T47D (cell line): ENCODE data around the gene PIP5K1C.

Source experiments
- DNase-seq, 2 experiments: peaks; one replicate each; pipeline versions ENCODE4 v3.0.0 to v3.0.0-alpha.2; 2011 to 2012; ENCODE audit warnings: low read depth in 1 of 2, low spot score in 1 of 2
- JUND ChIP-seq: IDR thresholded peaks from 2 replicates; pipeline ENCODE4 v1.6.1; 2012; ENCODE audit warnings: low read depth
- in situ Hi-C: cut with HindIII; loops from 2 replicates; pipeline ENCODE4 v1.10.0; 2016; ENCODE audit warnings: low sequenced_read_pairs, low pct_unique_long_range_greater_than_20kb

The PIP5K1C gene

DNA sequence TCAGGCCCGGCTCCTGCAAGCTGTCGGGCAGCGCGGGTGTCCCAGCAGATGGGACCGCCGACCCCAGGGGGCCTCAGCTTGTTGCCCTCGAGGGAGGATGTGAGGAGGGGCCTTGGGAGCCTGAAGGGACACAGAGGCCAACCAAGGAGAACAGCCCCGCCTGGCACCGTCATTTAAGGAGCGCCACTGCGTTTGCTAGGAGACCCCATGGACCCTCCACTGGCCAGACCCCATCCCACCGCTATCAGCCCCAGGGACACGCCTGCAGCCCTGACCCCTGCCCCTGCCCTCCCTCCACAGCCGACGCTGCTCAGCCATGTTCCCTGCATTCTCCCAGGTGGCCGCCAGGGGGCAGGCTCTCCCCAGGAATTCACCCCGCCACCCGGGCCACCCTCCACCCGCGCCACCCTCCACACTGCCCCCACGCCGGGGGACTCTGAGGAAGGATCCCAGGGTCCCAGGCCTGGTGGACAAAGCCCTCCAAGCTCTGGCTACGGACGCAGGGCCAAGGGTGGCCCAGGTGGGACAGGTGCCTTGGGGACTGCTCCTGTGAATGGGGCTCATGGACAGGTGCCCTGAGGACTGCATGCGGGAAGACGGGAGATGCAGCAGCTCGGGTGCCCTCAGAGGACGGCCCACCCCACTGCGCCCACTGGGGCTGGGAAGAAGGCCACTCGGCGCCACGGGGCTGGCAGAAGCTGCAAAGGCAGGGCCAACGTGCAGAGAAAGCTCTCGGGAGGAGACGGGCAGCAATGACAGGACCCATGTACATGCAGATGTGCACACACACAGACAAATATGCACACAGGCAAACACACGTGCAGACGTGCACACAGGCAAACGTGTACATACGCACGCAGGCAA, 34.4 kb downstream of the PIP5K1C start:
- peak; percentile 23 to 80 for DNase-seq
- in situ Hi-C loops, result no loop called here
- TF ChIP-seq JUND, result no peak

DNA sequence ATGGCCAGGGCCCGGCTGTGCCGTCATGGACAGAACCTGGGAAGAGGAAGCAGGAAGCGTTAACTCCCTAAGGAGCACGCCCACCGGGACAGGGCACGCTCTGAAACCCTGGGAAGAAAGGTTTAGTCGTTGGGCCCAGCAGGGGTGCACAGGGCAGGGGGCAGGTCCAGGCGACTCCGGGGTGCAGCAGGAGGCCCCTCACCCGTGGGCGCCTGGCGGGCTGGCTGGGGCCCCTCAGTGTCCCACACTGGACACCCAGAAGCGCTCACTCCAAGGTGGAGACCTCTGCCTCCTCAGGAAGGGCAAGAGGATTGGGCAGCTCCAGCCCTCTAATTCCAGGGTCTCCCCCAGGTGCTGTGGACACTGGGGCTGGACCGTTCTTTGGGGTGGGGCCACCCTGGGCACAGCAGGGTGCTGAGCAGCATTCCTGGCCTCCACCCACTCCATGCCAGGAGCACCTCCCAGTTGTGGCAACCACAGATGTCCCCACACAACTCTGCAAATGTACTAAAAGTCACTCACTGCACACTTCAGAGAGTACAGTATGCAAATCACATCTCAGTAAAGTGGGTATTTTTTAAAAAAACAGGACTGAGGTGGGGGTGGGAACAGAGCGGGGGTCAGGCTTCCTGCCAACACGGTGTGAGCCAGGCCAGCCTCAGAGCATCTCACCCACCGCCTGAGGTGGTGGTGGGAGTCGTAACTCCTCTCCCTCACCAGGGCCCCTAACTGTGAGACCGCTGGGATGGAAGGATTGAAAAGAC, 35.2 kb downstream of the PIP5K1C start:
- in situ Hi-C loops, result no loop called here
- no peak for TF ChIP-seq JUND
- no peak for DNase-seq

DNA sequence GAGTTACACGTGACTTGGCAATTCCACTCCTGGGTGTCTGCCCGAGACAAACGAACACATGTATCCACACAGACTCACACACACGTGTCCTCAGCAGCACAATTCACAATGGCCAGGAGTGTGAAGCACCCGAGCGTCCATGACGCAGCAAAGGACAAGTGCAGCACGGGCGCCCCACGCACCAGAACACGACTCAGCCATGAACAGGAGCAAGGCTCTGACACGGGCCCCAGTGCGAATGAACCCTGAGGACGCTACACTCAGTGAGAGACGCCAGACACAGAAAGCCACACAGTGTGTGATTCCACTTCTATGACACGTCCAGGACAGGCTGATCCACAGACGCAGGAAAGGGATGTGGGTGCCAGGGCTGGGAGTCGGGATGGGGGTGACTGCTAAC, 36.4 kb downstream of the PIP5K1C start:
- DNase-seq, result no peak
- TF ChIP-seq JUND, result no peak
- in situ Hi-C loops, result no loop called here

DNA sequence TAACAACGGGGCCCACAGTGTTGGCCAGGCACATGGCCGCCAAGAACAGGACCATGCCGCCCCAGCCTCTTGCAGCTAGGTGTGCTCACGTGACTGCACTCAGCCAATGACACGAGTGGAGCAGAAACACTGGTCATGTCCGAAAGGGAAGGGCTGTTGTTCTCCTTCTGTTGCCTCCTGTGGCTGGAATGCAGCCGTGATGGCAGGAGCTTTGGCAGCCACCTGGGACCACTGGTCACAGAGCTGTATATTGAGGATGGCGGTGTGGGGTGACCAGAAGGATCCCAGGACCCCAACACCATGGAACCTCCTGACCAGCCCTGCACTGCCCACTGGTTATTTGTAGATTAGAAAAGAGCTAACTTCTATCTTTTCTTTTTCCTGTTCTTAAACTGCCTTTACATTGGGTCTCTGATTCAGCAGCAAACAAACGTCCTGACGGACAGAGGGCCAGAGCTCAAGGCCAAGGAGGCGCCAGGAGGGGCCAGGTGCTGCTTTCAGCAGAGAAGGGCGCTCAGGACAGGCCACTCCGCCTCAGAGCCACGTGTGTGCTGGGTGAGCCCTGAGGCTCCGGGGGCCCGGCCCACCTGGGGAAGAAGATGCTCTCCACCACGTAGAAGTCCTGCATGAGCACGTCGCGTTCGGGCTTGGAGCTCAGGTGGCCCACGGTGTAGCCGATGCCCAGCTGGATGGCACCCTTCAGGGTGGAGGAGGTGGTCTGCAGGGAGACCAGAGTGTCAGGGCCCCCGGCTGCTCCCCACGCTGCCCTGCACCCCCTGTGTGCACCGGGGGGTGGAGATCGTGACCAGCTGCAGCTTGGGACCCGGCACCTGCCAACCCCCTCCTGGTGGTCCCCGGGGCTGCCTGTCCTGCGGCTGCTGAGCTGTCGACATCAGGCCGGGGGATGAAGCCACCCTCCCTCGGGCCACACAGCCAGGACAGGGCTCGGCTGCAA, 38.7 kb downstream of the PIP5K1C start:
- no peak for DNase-seq
- no peak for TF ChIP-seq JUND
- in situ Hi-C loops, result no loop called here

DNA sequence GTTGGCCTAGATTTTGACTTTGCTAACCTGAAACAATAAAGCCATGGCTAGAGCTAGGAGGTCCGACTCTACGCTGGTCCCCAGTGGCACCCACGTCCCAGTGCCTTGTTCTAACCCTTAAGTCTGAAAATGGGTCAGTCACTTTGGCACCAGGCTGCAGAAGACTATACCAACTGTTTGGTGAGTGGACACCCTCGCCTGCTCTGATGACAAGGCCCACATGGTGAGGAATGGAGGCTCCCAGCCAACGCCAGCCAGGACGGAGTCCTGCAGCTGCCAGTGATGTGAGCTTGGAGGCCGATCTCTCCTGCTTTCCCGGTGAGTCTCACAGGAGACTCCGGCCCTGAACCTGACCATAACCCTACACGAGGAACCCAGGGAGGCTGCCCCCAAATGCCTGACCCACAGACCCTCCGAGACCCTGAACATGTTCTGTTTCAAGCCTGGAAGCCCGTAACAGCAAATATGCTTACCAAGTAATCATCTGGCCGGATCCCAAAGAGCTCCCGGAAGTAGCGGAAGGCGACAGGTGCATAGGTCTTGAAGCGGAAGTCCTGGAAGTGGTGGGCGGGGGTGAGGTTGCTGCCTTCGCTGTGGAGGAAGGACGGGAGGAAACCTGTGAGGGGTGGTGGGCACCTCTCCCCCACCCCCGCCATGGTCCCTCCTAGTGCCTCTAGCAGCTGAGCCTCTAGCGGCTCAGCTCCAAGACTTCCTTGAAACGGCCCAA, 39.6 kb downstream of the PIP5K1C start:
- no peak for TF ChIP-seq JUND
- in situ Hi-C loops, result no loop called here

DNA sequence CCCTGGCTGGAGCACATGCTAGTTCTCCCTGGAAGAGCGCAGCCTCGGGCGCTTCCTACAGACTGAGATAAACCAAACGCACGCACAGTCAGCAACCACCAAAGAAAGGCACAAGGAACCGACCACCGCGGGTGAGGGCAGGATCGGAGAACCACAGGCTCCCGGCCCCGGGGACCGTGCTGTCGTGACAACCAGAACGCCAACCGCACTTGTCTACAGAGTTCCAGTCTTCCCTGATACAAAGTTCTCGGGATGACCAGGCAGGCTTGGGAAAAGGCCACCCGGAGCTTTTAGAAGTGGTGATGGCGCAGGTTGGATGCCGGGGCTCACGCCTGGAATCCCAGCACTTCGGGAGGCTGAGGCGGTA, 40.5 kb downstream of the PIP5K1C start:
- DNase-seq, result no peak
- in situ Hi-C loops, result no loop called here
- TF ChIP-seq JUND, result no peak

More for the DNA sequence above, 39.6 kb downstream of the PIP5K1C start:
- no peak for DNase-seq

DNA sequence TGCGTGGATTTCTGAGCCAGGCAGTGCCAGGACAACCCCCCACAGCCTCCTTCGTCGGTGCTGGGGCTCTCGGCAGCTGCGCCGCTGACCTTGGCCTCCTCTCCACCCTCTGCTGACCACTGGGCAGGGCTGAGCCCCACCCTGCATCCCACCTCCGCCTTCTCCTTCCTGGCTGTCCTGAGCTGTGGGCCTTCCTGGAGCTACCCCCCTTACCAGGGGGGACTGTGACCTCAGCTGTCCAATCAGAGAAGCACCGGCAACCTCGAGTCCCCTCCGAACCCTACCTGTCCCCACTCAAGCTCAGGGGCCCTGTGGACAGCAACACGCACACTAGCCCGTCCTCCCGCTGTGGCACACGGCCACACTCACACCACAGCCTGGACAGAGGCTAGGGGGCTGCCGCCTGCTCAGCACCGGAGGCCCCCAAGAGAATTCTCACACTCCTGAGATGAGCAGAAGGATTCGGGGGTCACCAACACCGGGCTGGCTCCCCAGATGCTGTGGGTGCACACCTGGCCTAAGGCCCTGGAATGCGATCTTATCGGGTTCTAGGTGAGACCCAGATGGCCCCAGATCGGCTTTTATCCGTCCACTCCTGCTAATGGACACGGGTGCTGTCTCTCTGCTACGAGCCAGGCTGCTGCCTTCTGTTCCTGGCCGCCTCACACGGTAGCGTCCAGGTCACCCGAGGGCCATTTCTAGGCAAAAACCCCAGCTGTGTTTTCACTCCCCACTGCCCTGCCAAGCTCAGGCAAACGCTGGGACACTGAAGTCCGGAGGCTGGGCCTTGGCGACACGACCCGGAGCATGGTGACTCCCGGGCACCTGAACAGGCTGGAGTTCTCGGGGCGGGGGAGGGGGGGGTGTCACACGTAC, 41.2 kb downstream of the PIP5K1C start:
- no peak for TF ChIP-seq JUND
- in situ Hi-C loops, result no loop called here
- DNase-seq, result no peak

DNA sequence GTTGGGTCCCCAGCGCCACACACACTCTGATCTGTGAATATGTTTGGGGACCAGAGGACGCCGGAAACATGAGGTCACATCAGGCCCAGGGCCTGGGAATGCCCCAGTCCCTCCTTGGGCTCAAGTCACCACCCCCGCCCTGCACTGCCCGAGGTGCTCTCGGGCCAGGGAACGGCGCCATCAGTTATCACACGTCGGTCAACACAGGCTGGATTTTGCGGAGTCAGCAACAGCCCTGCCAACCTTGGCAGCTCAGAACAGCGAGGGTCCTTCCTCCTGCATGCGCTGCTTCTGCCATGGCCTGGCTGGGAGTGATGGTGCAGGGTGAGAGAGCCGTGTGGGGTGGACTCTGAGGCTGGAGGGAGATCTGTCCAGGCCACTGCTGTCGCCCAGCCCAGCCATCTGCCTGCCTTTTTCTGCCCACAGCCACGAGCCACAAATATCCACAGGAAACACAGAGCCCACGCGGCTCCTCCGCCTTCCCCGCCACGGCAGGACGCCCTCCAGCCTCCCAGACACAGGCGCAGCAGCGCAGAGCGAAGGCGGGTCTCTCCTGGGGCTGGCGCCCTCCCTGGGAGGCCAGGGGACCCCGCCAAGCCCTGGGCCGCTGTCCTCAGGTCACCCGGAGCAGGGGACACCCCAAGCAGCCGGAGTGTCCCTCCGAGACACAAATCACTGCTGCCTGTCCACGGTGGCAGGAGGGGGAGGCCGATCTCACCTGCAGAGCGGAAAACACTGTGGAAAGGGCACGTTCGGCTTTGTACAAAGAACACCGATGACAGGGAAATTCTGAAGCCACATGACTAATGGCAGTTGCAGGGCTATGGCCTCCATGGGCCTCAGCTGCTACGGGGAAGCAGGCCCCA, 42.0 kb downstream of the PIP5K1C start:
- no peak for TF ChIP-seq JUND
- DNase-seq, result no peak
- in situ Hi-C loops, result no loop called here

DNA sequence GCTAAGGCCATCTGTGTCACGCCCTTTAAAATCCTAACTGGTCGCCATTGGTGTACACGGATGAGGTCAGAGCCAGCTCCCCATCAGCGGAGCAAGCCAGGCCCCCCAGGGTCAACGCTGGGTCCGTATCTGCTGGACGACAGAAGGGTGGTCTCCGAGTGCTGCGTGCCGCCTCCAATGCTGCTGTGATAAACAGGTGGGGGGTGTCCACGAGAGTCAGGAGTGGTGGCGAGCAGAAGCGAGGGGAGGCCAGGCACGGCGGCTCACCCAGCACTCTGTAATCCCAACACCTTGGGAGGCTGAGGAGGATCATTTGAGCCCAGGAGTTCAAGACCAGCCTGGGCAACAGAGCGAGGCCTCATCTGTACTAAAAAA, 42.9 kb downstream of the PIP5K1C start:
- in situ Hi-C loops, result no loop called here
- TF ChIP-seq JUND, result no peak
- DNase-seq, result no peak

DNA sequence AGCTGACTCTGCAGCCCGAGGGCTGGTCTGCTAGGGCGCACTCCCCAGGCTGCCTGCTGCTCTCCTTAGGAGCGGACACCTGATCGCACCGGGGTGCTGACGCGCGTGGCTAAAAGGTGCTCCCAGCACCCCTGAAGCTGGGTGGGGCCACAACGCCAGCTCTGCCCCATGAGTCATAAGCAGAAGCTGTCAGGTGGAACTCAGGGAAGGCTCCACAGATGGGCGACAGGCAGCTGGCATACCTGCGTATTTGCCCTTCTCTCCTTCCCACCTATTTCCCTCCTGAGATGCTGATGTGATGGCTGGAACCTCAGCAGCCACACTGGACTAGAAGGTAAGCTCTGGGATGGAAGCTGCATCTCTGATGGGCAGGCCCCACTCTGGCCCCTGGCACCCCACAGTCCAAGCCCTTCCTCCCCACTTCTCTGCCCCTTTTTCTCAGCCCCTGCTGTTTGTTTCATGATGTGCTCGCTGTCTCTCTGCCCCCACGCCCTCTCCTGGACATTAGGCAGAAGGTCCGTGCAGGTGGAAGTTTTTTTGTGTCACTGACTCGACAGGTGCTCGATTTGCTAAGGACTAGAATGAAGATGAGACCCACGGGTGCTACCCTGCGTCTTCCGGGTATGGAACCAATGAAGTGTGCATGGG, 43.4 kb downstream of the PIP5K1C start:
- in situ Hi-C loops, result no loop called here
- no peak for DNase-seq
- no peak for TF ChIP-seq JUND
